Myocyte (in vitro differentiated cells): ENCODE results near the gene SCN8A. TPM values are rescaled to one million over a fixed set of nuclear protein-coding genes. Genes with fewer than 3 reads are reported as not detected.

Experiments used
- DNase-seq: peaks from one replicate; pipeline ENCODE4 v3.0.0-alpha.2; 2012; ENCODE audit warnings: low read depth
- total RNA-seq: library from RNA; depleted of rRNA; stranded (reverse); fragments of >200 nt; gene quantifications from 2 replicates; pipeline ENCODE4 v1.2.3, GENCODE V29; 2014

Gene SCN8A
- total RNA-seq, 1 donor from 2014 or later = 13.7 TPM

DNA sequence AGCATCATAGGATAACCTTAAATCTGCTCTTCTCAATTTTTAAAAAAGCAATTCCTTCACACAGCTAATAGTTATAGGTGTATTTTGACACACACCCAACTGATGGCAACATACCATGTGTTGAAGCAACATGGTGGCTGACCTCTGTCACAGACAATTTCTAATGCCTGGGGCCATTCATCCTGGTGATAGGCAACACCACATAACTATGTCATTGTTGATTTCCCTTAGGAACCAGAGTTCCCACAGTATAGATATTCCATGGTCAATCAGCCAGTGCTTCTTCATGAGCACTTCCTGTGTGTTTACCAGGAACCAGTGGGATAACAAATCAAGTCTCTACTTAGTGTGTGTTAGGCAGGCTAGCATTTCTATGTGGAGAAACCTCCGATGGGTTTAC is 169.2 kb downstream of the SCN8A start:
- no peak for DNase-seq

DNA sequence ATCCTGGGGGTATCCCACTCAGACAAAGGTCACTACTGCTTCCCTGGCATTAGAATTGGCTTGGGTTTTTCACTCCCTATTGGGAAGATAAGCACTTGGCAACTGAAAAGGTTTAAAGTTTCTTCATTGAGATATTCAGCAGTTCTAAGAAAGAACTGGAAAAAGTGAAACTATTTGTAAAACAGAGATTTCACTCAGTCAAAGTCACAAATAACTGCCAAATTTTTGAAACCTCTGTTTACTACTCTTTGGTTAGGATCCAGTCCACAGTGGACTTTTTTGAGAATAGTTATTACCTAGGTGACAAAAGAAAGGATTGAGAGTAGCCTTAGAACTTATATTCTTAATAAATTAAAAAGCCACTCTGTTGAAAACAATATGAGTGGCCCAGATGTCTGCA is 172.7 kb downstream of the SCN8A start:
- DNase-seq = no peak

DNA sequence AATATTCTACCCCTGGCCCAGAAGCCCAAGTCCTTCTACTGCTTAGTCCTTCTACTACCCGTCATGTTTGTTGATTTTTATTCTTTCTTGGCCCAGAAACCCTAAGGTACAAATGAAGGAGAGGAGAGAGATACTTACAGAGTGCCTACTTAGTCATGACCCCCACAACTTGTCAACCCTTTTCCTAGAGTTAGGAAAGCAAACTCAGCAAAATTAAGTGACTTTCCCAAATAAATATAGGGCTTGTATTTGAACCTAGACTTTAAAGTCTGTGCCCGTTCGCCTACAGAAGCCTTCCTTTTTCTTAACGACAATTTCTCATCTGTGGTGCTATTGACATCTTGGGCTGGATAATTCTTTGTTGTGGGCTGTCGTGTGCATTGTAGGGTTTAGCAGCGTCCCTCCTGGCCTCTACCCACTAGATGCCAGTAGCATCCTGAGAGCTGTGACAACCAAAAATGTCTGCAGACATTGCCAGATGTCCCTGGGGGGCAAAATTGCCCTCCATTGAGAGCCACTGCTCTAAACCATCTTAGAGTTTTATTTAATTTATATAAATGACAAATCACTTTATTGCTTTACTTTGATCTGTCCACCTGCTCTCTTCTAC is 175.1 kb downstream of the SCN8A start:
- no peak for DNase-seq

DNA sequence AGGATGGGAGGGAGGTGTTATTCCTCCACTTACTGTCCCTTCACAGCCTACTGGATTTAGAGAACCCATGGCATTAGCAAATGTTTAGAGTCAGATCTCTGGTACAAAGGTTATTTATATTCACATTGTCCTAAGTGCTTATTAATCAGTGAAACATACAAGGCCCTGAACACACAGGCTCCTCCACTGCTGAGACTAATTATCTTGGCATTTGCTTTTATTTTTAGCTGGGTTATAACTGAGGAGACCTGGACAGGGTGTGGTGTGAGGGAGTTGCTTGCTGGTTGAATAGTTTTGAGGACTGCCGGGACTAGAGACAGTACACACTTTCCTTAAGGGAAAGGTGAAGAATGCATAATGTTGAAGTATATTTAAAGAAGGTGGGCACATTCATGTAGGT is 180.0 kb downstream of the SCN8A start:
- peak; percentile 69 for DNase-seq

DNA sequence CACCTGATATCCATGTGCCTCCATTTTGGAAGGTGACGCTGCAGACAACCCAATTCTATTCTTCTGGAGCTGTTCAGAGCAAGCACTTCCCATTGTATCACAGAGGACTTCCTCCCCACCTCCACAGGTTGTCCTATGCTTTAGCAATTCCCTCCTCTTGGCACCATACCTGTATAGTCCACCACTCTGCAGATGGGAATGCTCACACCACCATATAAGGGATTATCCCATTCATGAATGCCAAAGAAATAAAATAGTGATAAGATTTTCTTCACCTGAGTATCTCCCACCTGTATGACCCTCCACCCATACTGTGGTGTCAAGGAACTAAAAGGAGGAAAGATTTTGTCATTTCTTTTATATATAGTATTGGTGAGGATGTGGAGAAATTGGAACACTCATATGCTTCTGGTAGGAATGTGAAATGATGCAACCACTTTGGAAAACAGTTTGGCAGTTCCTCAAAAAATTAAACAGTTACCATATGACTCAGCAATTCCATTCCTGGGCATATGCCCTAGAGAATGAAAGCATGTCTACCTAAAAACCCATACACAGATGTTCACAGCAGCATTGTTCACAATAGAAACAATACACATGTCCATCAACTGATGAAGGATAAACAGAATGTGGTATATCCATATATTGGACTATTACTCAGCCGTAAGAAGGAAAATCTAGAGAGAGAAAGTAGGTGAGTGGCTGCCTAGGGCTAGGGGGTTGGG is 182.3 kb downstream of the SCN8A start:
- DNase-seq = peak; percentile 58

DNA sequence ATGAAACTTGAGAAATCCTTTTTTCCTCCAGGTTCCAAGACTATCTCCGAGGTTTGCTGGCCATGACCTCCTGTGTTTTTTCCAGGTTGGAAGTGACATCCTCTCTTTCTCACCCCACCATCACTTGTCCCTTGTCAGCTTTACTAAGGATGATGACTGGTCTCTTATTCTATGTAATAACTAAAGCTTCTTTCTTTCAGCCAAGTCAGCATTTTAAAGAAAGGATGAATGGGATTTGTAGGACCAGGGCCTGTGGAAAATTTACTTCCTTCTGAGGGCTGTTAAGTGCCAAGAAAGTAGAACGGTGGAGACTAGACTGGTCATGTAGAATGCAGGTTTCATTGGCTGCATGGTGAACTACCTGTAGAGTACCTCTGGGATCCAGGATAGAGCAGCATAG is 183.9 kb downstream of the SCN8A start:
- DNase-seq = no peak

DNA sequence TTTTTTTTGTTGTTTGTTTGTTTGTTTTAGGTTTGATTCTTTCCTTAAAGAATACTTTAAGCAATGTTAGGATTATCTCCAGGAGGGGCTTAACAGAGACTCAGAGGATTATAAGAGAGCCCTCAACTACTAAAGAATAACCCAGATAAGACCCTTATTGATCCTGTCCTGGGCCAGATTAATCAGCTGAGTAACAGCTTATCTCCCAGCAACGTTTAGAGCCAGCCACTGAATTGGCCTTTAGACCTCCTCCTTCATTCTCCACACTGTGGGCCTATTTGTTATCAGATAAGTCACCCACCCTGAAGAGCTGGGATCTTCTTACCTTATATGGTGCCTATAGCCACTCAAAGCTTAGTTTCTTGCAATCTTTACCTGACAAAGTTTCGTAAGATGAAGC is 186.4 kb downstream of the SCN8A start:
- DNase-seq = no peak

DNA sequence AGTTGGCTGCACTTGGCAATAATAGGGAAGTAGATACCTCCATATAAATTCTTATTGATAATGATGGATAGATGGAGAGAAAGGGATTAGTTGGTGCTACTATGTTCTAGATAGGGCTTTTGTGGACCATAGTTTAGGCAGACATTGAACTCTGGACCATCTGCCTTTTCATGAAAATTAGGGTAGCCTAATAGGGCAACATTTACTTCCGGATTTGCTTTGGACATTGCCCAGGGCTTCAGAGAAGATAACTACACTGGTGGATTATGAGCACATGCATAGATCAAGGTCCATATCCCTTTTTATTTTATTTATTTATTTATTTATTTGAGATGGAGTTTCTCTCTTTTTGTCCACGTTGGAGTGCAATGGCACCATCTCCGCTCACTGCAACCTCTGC is 186.9 kb downstream of the SCN8A start:
- no peak for DNase-seq

DNA sequence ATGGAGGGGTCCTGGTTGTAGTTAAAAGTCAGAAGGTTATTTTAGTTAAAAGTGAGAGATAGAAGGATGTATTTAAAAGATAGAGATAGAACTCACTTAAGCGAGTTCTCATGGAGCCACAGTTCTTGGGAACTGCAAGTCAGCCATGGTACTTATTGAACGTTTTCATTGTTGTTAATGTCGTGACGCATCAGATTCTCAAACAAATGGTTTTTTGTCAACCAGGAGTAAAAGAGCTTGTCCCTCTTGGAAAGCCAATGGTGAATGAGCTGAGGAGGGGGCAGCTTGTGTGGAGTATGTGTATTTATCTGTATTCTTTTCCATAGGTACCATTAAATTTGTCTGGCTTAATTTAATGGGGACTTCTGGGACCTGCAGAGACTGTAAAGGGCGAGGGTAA is 188.8 kb downstream of the SCN8A start:
- DNase-seq = no peak

DNA sequence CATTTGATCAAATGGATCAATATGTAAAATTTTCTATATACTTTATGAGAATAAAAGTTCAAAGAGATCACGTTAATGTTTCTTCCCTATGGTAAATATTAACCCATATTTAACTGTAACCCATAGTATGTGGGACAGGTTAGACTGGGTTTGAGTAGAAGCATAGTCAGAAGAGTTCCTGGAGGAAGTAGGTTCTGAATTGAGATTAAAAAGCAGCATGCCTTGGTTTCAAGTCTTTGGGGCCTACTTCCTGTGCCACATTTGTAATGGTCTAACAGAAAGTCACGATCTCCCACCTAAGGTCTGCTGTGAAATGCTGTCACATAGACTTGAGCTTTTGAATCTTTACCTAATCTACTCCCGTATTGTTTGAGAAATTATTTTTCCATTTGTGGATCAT is 193.7 kb downstream of the SCN8A start:
- no peak for DNase-seq

DNA sequence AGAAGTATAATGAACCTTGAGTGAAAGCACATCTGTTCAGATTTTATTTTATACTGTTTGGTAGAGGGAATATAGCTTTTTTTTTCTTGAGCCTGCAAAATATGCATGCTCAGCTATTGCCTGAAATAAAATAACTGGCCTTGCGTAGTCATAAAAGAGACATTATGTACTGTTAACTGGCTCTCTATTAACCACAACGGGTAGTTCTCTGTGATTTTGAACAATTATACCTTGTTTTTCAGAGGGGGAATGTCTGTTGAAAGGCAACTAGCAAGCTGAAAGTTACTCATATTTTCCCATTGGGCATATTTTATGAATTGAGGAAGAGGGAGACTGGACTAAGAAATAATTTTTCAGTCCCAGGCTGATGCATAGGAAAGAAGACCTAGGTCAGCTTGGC is 194.9 kb downstream of the SCN8A start:
- no peak for DNase-seq

DNA sequence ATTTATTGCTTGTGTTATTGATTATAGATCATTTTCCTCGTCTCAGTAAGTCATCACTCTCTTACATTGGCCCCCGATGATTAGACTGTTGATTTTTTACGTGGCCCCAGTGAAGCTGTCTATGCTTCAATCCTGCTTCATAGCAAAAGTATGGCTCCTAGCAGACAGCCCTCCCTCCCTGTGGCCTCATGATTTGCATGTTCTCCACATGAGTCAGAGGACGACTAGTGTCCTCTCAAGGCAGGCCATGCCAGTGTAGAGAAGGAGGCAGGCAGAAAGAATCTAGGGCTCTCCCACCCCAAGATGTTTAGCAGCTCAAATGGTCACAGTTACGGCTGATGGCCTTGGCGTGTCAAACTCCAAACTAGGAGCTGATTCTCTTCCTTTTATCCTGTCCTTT is 197.8 kb downstream of the SCN8A start:
- peak; percentile 81 for DNase-seq

DNA sequence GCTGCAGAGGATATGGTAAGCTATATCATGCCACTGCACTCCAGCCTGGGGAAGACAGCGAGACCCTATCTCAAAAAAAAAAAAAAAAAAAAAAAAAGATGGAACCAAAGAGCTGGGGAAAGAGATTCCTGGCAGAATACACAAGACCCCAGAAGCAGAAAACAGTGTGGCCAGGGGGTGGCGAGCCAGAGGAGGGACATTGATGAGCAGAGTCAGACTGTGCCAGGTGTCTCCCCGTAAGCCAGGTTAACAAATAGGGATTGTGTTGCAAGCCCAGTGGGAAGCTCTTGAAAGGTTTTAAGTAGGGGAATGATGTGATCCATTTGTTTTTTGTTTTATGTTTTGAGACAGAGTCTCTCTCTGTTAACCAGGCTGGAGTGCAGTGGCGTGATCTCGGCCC is 201.4 kb downstream of the SCN8A start:
- no peak for DNase-seq

DNA sequence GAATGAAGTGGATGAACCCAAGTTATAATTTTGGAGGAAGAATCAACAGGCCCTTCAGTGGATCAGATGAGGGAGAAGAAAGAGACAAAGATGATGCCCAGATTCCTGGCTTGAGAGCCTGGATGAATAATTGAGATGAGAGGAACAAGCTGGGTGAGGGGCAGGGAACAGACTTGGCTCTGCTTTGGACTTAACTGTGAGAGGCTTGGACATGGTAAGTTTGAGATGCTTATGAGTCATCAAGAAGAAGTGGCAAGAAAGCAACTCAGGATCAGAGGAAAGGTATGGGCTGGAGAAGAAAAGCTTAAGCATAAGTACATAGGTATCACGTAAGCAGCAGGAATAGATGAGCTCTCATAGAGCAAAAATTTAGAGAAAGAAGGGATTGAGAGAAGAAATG is 202.2 kb downstream of the SCN8A start:
- DNase-seq = no peak

DNA sequence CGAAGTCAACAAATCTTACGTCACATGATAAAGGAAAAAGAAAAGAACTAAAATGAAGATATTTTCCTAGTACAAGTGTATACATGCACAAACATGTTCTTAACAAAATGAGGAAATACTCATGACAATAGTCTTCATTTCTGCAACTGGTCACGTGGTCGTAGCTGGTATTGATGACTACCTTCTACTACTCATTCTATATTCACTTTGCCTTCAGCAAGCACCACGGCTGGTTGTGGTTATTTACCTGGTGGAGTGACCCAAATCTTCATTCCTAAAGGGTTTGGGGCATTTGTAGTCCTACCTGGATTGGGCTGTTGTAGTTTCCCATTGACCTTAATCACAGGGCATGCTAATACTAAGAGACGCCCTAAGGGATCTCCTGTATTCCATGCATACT is 206.3 kb downstream of the SCN8A start:
- DNase-seq = no peak

DNA sequence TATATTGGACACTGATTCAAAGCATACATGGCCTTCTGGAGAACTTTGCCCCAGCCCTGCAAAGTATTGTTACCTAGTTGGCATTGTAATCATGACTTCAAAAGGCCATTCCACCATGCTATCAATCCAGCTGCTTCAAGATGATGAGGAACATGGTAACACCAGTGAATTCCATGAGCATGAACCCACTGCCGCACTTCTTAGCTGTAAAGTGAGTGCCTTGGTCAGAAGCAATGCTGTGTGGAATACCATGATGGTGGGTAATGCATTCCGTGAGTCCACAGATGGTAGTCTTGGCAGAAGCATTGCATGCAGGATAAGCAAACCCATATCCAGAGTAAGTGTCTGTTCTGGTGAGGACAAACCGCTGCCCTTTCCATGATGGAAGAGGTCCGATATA is 207.0 kb downstream of the SCN8A start:
- DNase-seq = peak; percentile 74

DNA sequence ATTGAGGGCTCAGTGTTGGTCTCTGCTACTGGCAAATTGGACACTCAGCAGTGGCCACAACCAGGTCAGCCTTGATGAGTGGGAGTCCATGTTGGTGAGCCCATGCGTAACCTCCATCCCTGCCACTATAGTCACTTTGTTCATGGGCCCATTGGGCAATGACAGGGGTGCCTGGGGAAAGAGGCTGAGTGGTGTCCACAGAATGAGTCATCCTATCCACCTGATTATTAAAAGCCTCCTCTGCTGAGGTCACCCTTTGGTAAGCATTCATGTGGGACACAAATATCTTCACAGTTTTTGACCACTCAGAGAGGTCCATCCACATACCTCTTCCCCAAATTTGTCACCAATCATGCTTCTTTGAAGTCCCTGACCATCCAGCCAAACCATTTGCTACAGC is 207.5 kb downstream of the SCN8A start:
- peak; percentile 52 for DNase-seq

DNA sequence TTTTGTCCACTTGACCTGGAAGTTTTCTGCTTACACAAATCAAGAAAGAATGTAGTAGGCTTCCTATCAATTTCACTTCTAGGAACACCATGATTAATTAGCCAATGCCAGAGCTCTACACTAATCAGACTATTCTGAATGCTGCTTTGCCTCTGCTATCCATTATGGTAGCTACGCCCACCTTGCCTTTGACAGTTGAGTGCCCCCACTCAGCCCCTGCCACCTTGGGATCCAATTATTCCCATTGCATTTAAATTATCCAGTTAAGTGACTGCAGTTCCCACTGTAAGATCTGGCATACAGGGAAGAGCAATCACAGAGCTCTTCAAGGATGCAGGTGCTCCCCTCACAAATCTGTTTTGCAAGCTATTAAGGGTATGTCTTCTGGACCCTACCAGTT is 210.0 kb downstream of the SCN8A start:
- DNase-seq = no peak

DNA sequence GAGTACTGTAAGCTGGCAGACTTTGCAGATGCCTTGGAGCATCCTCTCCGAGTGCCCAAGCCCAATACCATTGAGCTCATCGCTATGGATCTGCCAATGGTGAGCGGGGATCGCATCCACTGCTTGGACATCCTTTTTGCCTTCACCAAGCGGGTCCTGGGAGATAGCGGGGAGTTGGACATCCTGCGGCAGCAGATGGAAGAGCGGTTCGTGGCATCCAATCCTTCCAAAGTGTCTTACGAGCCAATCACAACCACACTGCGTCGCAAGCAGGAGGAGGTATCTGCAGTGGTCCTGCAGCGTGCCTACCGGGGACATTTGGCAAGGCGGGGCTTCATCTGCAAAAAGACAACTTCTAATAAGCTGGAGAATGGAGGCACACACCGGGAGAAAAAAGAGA is 215.9 kb downstream of the SCN8A start:
- DNase-seq = no peak

DNA sequence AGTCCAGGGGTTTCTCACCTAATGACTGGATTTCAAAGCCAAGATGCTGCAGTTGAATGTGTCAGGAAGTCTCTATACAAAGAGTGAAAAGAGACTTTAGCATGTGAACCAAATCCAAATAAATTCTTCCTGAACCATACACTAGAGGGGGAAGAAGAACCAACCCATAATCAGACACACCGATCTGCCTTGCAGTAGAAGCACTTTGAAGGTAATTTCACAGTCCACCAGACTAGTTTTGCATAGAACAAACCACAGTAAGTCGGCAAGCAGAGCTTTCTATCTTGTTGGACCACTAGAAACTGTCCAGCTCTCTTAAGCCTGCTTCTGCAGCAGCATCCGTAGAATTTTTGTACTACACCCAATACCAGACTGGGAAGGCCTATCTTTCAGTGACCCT is 218.2 kb downstream of the SCN8A start:
- no peak for DNase-seq

DNA sequence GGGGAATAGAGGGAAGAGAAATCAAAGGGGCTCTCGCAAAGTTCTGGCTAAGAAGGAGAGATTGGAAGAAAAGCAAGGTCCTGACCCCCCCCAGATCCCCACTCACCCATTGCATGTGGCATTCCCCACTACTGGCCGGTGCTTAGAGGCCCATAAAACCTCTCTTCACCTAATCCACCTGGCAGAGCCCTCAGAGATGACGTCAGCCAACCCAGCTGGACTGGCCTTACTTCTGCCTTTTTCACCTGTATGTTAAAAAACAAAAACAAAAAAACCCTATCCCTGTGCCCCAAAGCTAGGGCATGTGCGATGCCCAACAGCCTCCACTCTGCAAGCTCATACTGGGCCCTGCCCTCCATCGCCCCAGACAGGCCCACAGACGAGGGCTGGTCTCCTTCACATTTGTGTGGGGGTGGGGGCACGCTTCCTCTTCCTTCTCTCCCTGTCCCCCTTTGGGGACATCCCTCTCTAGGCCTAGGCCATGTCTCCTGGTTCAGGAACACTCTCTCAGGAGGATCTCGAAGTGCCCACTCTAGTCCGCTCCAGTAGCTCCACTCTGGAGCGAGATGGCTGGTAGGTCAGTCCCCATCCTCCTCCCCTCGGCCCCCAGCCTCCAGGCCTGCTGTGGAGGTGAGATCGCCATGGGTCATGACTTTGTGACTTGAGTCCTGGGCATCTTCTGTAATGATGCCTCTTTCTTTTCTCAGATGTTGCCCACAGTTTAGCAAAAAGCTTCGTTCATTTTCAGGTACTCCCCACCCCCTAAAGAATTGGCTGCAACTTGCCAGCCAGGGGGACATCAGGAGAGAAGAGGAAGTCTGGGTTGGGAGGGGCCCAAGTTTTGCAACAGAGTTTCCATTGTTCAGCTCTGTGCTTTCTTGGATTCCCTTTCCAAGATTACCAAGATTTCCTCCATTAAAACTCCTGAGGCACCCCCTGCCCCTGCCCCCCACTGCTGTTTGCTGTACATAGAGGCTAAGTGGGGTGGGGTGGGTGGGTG is 220.5 kb downstream of the SCN8A start:
- no peak for DNase-seq

DNA sequence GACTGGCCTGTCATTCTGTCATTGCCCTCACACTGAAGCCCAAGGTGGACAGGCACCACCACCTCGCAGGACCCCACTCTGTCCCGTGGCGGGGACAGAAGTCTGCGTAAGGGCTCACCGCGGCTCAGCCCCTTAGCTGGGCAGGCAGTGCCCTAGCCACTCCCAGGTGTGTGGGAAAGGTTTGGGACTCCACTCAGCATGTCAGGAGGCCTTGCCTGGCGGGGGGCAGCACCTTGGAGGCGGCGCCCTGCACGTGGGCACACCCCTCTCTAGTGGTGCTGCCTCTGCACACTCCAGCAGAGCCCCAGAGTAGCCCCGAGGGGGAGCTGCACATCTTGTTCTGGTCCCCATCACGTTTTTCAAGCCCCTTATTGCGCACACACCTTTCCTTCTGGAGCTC is 221.8 kb downstream of the SCN8A start:
- no peak for DNase-seq
